SU-DHL-6 (cell line): ENCODE results near the gene PMP22.

Source experiments
- CTCF ChIP-seq: fragments of 200-600 bp; sonication (generic); IDR thresholded peaks from one replicate; pipeline ENCODE4 v1.5.1; 2017; ENCODE audit warnings: antibody characterized with exemption, mild to moderate bottlenecking, low read length, moderate library complexity; ENCODE audit not compliant: insufficient read depth, poor library complexity, severe bottlenecking
- EZH2phosphoT487 ChIP-seq: fragments of 200-600 bp; sonication (generic), shearing (Covaris generic); conservative IDR thresholded peaks from 2 replicates; pipeline ENCODE4 v1.6.1; 2018; ENCODE audit warnings: mild to moderate bottlenecking, antibody characterized with exemption, low read length, moderate library complexity, mixed read lengths

- no peak for TF ChIP-seq CTCF
- TF ChIP-seq EZH2phosphoT487, result no peak
Observed at GRCh38 chr17:15284537-15284936, 19.4 kb upstream of the PMP22 start.
